Liver (tissue), 9 donors: ENCODE measurements around the gene ECHDC3. TPM values are rescaled to one million over a fixed set of nuclear protein-coding genes. Genes with fewer than 3 reads are reported as not detected.

Experiments used
- DNase-seq: peaks from one replicate; pipeline ENCODE4 v3.0.0-alpha.2; 2017; ENCODE audit warnings: low spot score
- H3K27ac ChIP-seq, 2 donors: one replicate each; pipeline ENCODE4 v1.7.0; 2013; ENCODE audit warnings: inconsistent platforms in 2 of 2, low read length in 2 of 2, control low read depth in 1 of 2, low read depth in 1 of 2, mild to moderate bottlenecking in 1 of 2
- H3K27me3 ChIP-seq, 4 donors: one replicate each; pipeline versions ENCODE4 v1.6.1 to v1.7.0; 2013; ENCODE audit warnings: low read length in 3 of 4, inconsistent platforms in 1 of 4, mild to moderate bottlenecking in 1 of 4, moderate library complexity in 1 of 4; ENCODE audit not compliant: control insufficient read depth in 4 of 4, insufficient read depth in 4 of 4
- H3K36me3 ChIP-seq, 4 donors: one replicate each; pipeline versions ENCODE4 v1.6.1 to v1.7.0; 2013; ENCODE audit warnings: low read length in 3 of 4, mild to moderate bottlenecking in 3 of 4, low read depth in 1 of 4, moderate library complexity in 1 of 4; ENCODE audit not compliant: control insufficient read depth in 4 of 4, insufficient read depth in 3 of 4
- H3K4me1 ChIP-seq, 4 donors: one replicate each; pipeline versions ENCODE4 v1.6.1 to v1.7.0; 2013; ENCODE audit warnings: low read length in 3 of 4, mild to moderate bottlenecking in 3 of 4, moderate library complexity in 1 of 4; ENCODE audit not compliant: control insufficient read depth in 4 of 4, insufficient read depth in 4 of 4
- H3K4me3 ChIP-seq, 3 donors: one replicate each; pipeline versions ENCODE4 v1.6.1 to v1.7.0; 2013; ENCODE audit warnings: low read length in 3 of 3, control low read depth in 1 of 3, low read depth in 1 of 3, mild to moderate bottlenecking in 1 of 3
- H3K9ac ChIP-seq, 2 donors: one replicate each; pipeline ENCODE4 v1.7.0; 2013; ENCODE audit warnings: low read length in 2 of 2, mild to moderate bottlenecking in 2 of 2, moderate library complexity in 2 of 2, control low read depth in 1 of 2, low read depth in 1 of 2
- H3K9me3 ChIP-seq, 4 donors: one replicate each; pipeline versions ENCODE4 v1.6.1 to v1.7.0; 2013; ENCODE audit warnings: low read length in 3 of 4; ENCODE audit not compliant: control insufficient read depth in 4 of 4
- EGR1 ChIP-seq, 2 donors: IDR thresholded peaks; 2 replicates each; pipeline ENCODE4 v1.6.1; 2016 to 2018; ENCODE audit warnings: antibody characterized with exemption in 2 of 2, low read depth in 2 of 2
- FOXA1 ChIP-seq: IDR thresholded peaks from 2 replicates; pipeline ENCODE4 v1.6.1; 2016; ENCODE audit warnings: antibody characterized with exemption
- FOXA2 ChIP-seq: IDR thresholded peaks from 2 replicates; pipeline ENCODE4 v1.6.1; 2016; ENCODE audit warnings: antibody characterized with exemption
- GABPA ChIP-seq, 2 donors: IDR thresholded peaks in 1 of 2; conservative IDR thresholded peaks in 1 of 2; 2 replicates each; pipeline ENCODE4 v1.6.1; 2016; ENCODE audit warnings: antibody characterized with exemption in 2 of 2, mild to moderate bottlenecking in 1 of 2, moderate library complexity in 1 of 2
- HNF4A ChIP-seq, 2 donors: conservative IDR thresholded peaks; 2 replicates each; pipeline ENCODE4 v1.6.1; 2016; ENCODE audit warnings: antibody characterized with exemption in 2 of 2, mild to moderate bottlenecking in 2 of 2
- HNF4G ChIP-seq: IDR thresholded peaks from 2 replicates; pipeline ENCODE4 v1.6.1; 2016; ENCODE audit warnings: antibody characterized with exemption
- JUND ChIP-seq, 2 donors: IDR thresholded peaks; 2 replicates each; pipeline ENCODE4 v1.6.1; 2016; ENCODE audit warnings: antibody characterized with exemption in 2 of 2
- NR2F2 ChIP-seq: IDR thresholded peaks from 2 replicates; pipeline ENCODE4 v1.6.1; 2016; ENCODE audit warnings: antibody characterized with exemption
- RAD21 ChIP-seq, 2 donors: IDR thresholded peaks; 2 replicates each; pipeline ENCODE4 v1.6.1; 2016; ENCODE audit warnings: antibody characterized with exemption in 2 of 2, mild to moderate bottlenecking in 2 of 2
- REST ChIP-seq: IDR thresholded peaks from 2 replicates; pipeline ENCODE4 v1.6.1; 2016; ENCODE audit warnings: antibody characterized with exemption, mild to moderate bottlenecking
- RXRA ChIP-seq, 2 donors: IDR thresholded peaks; 2 replicates each; pipeline ENCODE4 v1.6.1; 2017 to 2018; ENCODE audit warnings: antibody characterized with exemption in 2 of 2, mild to moderate bottlenecking in 1 of 2
- SP1 ChIP-seq: IDR thresholded peaks from 2 replicates; pipeline ENCODE4 v1.6.1; 2018; ENCODE audit warnings: antibody characterized with exemption, mild to moderate bottlenecking
- TAF1 ChIP-seq: conservative IDR thresholded peaks from 2 replicates; pipeline ENCODE4 v1.6.1; 2016; ENCODE audit warnings: antibody characterized with exemption, mild to moderate bottlenecking
- YY1 ChIP-seq: IDR thresholded peaks from 2 replicates; pipeline ENCODE4 v1.6.1; 2016; ENCODE audit warnings: antibody characterized with exemption, mild to moderate bottlenecking
- WGBS: extraction: QIAGEN DNeasy Blood & Tissue Kit; methylation state at CpG from one replicate; pipeline ENCODE4 v1.1.7; 2013; 5-methylcytosine and 5-hydroxymethylcytosine counted together
- polyA plus RNA-seq, 2 donors: library from polyadenylated mRNA; stranded (reverse) in 1 of 2; unstranded in 1 of 2; fragments of 200-250 nt in 1 of 2; fragments of >200 nt in 1 of 2; fragmentation: Nextera tagmentation in 1 of 2; extraction: Ambion mirVana in 1 of 2; gene quantifications; one replicate each; pipeline versions ENCODE4 v1.2.1 to v1.2.3, GENCODE V29; 2013 to 2015
- total RNA-seq, 2 donors: library from RNA; depleted of rRNA; stranded (reverse); fragments of >200 nt; gene quantifications; one replicate each; pipeline ENCODE4 v1.2.3, GENCODE V29; 2014
- TF ChIP-seq, protein P1 (sequence below): IDR thresholded peaks from 2 replicates; pipeline ENCODE4 v1.6.1; 2016; ENCODE audit warnings: antibody characterized with exemption
- TF ChIP-seq, protein P2 (sequence below): IDR thresholded peaks from 2 replicates; pipeline ENCODE4 v1.6.1; 2016; ENCODE audit warnings: antibody characterized with exemption
- TF ChIP-seq, protein P3 (sequence below): IDR thresholded peaks from 2 replicates; pipeline ENCODE4 v1.6.1; 2016; ENCODE audit warnings: antibody characterized with exemption
- donor health status: healthy.
- donor health status: healthy.
- donor health status: healthy.
- donor health status: healthy.
- donor health status: healthy.

Gene ECHDC3
- total and polyA plus RNA-seq, 4 donors, result 6.1 to 144 (median 97.3) TPM

GRCh38 chr10:11697718-11698527 lies 44.3 kb upstream of the ECHDC3 start (continued):
- no peak for TF ChIP-seq NR2F2
- TF ChIP-seq FOXA2, result no peak
- TF ChIP-seq RXRA (IDR thresholded peaks at IDR 0.05), result peak; percentile 91 to 93
- TF ChIP-seq YY1, result peak; percentile 90
- TF ChIP-seq JUND (IDR thresholded peaks at IDR 0.05), result peak; percentile 60 to 61
- TF ChIP-seq, protein P1, sequence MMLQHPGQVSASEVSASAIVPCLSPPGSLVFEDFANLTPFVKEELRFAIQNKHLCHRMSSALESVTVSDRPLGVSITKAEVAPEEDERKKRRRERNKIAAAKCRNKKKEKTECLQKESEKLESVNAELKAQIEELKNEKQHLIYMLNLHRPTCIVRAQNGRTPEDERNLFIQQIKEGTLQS, result no peak
- peak in 1 of 2 donors; percentile 14 for TF ChIP-seq RAD21 (IDR thresholded peaks at IDR 0.05)
- peak; percentile 12 for TF ChIP-seq FOXA1

- no peaks in the 10 kb centered on the region for H3K9me3 ChIP-seq
- peaks cover 0 to 26% (median 21%) of the 10 kb centered on the region in 4 donors for H3K4me1 ChIP-seq
- H3K4me3 ChIP-seq, result no peak overlapping the region
- peak overlapping the region in 1 of 2 donors; percentile 34 for H3K9ac ChIP-seq
- WGBS, result 37% methylated on average over 5 of the region's 5 CpGs
- no peaks in the 10 kb centered on the region for H3K27me3 ChIP-seq
- TF ChIP-seq YY1, result peak; percentile 31
- TF ChIP-seq GABPA (IDR thresholded peaks at IDR 0.05 in 1 of 2, conservative IDR thresholded peaks at IDR 0.05 in 1 of 2), result no peak
- TF ChIP-seq TAF1, result no peak
- TF ChIP-seq SP1, result peak; percentile 36
- TF ChIP-seq HNF4G, result no peak
- TF ChIP-seq REST, result no peak
- TF ChIP-seq, protein P2, sequence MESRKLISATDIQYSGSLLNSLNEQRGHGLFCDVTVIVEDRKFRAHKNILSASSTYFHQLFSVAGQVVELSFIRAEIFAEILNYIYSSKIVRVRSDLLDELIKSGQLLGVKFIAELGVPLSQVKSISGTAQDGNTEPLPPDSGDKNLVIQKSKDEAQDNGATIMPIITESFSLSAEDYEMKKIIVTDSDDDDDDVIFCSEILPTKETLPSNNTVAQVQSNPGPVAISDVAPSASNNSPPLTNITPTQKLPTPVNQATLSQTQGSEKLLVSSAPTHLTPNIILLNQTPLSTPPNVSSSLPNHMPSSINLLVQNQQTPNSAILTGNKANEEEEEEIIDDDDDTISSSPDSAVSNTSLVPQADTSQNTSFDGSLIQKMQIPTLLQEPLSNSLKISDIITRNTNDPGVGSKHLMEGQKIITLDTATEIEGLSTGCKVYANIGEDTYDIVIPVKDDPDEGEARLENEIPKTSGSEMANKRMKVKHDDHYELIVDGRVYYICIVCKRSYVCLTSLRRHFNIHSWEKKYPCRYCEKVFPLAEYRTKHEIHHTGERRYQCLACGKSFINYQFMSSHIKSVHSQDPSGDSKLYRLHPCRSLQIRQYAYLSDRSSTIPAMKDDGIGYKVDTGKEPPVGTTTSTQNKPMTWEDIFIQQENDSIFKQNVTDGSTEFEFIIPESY, result no peak
- TF ChIP-seq, protein P3, sequence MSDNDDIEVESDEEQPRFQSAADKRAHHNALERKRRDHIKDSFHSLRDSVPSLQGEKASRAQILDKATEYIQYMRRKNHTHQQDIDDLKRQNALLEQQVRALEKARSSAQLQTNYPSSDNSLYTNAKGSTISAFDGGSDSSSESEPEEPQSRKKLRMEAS, result no peak
- peak; percentile 48 to 85 for TF ChIP-seq RXRA (IDR thresholded peaks at IDR 0.05)
- TF ChIP-seq HNF4A (conservative IDR thresholded peaks at IDR 0.05), result peak; percentile 55 to 73
- TF ChIP-seq RAD21 (IDR thresholded peaks at IDR 0.05), result peak in 1 of 2 donors; percentile 13
- TF ChIP-seq NR2F2, result peak; percentile 28
- no peak for TF ChIP-seq EGR1 (IDR thresholded peaks at IDR 0.05; ENCODE audit: low read depth in 2 of 2)
- DNase-seq, result no peak
- H3K36me3 ChIP-seq, result no peaks in the 10 kb centered on the region
- H3K27ac ChIP-seq, result peak overlapping the region; percentile 72 to 83
Observed at GRCh38 chr10:11698691-11699549, 43.3 kb upstream of the ECHDC3 start.
